ENCODE measurements around the gene LEUTX.
A peak's percentile ranks its signal among the peaks of the same experiment; 100 is the strongest.
"Not testable (repeated sequence)": the region's sequence is repeated elsewhere in the genome, so short reads cannot be mapped to it uniquely, and the experiment has no call there.

LEUTX gene, protein sequence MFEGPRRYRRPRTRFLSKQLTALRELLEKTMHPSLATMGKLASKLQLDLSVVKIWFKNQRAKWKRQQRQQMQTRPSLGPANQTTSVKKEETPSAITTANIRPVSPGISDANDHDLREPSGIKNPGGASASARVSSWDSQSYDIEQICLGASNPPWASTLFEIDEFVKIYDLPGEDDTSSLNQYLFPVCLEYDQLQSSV

DNA sequence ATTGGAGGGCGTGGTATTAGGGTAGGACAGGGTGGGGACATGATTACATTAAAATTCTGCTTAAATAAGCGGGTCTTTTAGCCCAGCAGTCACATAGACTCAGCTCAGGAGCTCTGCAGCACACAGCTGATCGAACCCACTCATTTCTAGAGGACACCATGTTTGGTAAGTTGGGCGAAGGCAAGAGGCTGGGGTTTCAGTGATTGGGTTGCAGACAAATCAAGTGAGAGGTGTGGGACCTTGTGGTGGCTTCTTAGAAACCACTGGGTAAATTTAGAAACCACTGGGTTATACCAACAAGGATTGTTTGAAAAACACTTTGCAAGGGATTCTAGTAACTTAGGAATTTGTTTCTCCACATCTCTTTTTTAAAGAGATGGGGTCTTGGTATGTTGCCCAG is at the start of gene LEUTX:
LEUTX (plus strand) TSS at position 92 of the 400 bp plus-strand sequence; CDS start at position 159, 67 bp downstream.
- no peak for DNase-seq

DNA sequence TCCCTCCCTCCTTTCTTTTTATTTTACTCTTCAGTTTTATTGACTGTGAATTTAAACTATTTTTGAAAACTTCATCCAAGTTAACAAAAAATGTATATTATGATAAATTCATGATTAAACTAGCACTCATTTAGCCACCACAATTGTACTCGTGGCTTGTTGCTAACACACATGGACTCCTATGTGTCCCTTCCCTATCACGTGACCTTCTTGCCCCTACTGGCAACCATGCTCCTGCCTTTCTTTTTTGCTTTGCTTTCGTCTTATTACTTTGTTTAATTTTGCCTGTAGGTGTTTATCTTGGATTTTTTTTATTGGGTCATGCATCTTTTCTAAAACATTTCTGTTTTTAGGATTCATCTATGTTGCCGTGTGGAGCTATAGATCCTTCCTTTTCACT is 49.1 kb upstream of the LEUTX start:
- no peak for DNase-seq

DNA sequence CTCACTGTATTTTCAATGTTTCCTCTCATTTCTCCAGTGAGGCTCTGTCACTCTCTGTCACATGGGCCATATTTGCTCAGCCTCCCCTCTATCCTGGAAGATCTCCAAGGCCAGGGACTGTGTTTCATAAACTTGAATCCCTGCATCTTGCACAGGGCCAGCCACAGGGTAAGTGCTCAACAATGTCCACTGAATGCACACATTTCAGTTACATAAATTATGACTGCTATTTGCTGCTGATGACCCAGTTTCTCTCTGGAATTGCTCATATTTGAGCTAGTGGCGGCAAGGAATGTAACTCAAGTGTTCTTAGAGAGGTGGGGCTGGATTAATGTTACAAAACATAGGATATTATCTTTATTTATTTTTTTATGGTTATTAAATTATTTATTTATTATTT is 47.0 kb upstream of the LEUTX start:
- no peak for DNase-seq

DNA sequence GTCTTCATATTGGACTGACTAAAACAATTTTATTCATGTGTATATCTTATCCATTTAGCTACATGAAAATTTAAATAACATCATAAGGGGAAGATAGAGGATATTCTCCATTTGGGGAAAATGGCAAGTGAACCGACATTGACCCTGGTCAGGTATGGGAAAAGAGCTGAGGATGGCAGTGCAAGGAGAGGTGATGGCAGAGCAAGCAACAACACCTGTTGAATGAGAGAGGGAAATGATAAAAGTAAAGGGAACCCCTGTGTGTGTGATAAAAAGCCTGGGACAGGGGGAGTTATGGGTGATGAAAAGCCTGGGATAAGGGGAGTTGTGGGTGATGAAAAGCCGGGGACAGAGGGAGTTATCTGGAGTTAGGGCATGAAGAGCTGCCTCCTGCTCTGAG is 44.8 kb upstream of the LEUTX start:
- DNase-seq: no peak

DNA sequence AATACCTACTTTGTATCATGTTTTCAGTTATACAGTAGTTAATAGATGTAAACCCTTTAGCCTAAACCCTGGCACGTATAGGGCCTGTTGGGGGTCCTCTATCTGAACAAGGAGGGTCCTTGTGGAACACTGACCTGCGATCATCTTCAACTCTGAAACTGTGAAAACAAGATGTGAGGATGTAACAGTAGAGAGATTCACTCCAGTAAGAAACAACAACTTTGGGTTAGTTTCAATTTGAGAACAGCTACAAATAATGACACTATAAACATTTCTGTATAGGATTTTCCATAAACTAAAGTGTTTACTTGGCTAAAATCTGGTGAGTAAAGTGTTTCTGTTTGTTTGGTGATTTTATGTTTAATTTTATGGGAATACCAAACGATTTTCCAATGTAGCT is 43.0 kb upstream of the LEUTX start:
- no peak for DNase-seq

DNA sequence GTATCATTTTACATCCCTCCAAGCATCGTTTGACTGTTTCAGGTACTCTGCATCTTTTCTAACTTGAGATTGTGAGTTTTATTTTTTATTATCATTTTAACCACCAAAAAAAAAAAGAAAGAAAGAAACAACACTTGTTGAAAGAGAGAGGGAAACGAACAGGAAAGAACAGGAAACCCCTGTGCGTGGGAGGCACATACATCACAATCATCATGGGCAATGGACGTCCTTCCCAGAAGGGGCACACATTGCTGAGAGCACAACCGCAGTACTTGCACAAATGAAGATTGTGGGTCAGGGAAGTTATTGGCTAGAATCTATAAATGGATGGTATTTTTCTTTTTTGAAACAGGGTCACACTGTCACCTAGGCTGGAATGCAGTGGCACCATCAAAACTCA is 42.6 kb upstream of the LEUTX start:
- no peak for DNase-seq

DNA sequence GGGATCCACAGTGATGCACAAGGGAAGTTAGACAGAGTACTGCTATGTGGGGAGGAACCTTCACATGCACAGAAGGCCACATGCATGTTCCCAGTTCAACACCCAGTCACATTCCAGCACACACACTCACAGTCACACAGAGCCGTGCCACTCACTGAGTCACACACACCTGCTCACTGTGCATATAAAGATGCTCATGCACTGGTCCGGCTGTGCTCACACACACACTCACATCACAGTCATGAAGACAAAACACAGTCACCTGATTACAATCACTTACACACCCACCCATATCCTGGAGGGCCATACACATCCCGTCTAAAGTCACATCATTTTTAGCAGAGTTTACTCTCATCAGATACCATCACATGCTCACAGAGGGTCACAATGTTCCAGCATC is 41.3 kb upstream of the LEUTX start:
- no peak for DNase-seq

DNA sequence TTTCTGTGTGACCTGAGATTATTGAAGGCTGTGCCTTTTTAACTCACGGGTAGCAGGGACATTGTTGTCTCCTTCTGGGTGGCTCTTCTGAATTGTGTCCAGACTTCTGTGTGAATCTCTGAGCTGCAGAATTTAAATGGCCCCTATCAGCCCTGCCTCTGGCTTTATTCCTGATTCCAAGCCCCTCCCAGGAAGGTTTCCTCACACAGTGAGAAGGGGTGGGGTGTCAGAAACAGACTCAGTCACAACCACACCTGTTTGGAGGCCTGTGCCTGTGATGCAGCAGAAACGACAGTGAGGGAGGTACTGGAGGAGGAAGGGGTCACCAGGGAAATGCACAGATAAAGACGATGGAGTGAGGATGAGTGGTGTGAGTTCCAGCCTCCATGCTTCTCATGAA is 40.8 kb upstream of the LEUTX start, which contains the start of gene CLC:
CLC (minus strand) TSS at position 139 of the 400 bp plus-strand sequence; CDS start at position 62, 77 bp downstream.
- no peak for DNase-seq

DNA sequence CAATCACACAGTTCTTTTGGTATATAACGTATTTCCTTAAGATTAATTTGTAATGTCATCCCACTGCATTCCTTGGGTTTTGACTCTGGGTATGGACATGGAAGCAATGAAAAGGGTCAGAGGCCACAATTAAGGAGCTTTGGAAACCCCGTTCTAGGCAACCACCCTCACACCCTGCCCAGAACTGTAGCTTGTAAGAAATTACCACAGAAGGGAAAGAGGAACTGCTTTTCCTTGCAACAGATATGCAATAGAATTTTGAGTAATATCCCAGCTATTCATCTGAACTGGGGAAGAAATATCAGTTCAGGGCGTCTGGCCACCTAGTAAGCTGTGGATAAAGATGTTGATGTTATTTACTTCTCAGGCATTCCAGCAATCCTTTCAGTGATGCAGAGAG is 39.8 kb upstream of the LEUTX start:
- no peak for DNase-seq

DNA sequence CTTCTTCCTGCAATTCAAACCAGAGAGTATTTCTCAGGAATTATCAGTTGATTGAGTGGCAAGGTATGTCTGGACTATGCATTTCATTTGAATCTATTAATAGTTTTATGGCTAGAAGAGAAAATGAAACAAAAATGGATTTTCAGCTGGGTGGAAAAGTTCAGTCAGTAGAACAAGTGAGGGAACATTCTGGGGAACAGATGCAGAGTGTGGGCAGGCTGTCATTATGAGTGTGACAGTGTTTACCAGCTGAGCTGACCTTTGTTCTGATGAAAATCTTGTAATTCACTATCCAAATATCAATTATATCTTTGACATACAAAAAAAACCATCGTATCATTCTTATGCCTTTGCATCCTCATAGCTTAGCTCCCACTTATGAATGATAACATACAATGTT is 38.3 kb upstream of the LEUTX start:
- DNase-seq: no peak

DNA sequence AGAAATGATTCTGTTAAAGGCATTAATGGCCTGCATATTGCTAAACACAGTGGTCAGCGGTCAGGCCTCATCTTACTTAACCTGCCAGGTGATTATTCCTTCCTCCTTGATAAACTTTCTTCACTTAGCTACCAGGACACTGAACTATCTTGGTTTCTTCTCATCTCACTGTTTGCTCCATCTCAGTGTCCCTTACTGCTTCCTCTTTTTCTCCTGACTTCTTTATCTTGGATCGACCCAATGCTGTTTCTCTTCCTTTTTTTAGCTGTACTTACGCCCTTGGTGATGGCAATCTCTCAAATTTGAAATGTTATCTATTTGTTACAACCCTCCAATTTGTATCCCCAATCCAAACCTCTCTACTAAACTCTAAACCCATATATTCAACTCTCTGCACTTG is 33.0 kb upstream of the LEUTX start:
- no peak for DNase-seq

DNA sequence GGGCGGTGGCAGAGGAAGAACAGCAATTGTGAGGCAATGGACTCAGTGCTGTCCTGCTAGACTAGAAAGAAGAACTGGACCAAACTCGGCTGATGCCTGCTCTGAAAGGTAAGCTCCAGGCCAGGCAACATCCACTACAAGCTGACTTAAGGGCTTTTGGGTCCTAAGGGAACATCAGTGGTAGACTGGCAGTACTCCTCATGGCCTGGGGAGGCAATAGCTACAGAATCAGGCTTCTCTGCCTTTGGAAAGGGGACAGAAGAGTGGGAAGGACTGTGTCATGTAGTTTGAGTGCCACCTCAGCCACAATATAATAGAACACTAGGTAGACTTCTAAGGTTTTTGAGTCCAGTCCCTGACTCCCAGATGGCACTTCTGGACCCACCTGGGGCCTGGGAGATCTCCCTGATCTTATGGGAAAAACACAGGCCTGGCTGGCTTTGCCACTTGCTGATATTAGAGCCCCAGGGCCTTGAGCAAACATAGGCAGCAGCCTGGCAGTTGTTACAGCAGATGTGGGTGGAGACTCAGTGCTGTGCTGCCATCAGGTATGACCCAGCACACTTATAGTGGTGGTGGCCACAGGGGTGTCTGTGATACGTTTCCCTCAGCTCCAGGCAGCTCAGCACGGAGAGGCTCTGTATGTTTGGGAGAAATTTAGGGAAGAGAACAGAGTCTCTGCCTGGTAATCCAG is 31.7 kb upstream of the LEUTX start:
- no peak for DNase-seq

DNA sequence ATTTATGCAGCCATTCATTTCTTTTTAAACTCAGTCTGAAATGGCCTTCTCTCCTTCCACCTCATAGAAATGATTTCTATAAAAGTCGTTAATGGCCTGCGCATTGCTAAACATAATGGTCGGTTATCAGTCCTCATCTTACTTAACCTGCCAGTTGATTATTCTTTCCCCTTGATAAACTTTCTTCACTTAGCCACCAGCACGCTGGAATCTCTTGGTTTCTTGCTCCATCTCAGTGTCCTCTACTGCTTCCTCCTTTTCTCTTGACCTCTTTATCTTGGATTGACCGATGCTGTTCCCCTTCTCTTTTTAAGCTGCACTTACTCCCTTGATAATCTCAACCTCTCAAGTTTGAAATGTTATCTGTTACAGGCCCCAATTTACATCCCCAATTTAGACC is 28.7 kb upstream of the LEUTX start:
- DNase-seq: no peak

DNA sequence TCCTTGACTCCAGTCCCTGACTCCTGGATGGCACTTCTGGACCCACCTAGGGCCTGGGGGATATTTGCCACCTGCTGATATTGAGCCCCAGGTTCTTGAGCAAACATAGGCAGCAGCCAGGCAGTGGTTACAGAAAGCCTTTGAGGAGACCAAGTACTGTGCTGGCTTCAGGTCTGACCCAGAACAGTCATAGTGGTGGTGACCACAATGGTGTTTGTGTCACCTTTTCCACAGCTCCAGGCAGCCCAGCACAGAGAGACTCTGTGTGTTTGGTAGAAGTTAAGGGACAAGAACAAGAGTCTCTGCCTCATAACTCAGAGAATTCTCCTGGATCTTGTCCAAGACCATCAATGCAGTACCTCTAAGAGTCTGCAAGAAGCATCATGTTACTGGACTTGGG is 26.3 kb upstream of the LEUTX start:
- DNase-seq: no peak

DNA sequence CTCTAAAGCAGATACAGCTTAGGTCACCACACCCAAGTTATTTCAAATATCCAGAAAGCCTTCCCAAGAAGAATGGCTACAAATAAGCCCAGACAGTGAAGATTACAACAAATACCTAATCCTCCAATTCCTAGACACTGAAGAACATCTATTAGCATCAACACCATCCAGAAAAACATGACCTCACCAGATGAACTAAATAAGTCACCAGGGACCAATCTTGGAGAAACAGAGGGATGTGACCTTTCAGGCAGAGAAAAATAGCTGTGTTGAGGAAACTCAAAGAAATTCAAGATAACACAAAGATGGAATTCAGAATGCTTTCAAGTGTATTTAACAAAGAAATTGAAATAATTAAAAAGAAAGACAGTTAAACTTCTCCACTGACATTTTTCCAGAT is 25.9 kb upstream of the LEUTX start:
- no peak for DNase-seq

DNA sequence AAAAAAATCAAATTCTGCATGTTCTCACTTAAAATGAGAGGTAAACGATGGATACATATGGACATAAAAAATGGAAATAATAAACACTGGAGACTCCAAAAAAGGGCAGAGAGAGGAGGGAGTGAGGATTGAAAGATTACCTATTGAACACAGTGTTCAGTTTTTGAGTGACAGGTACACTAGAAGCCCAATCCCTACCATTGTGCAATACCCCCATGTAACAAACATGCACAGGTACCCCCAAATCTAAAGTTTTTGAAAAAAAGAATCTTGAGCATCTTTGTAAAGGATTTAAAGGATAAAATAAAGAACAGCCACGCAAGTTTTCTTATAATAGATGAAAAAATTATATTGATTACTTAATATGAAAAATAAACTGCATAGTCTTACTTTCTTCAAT is 24.1 kb upstream of the LEUTX start:
- no peak for DNase-seq

DNA sequence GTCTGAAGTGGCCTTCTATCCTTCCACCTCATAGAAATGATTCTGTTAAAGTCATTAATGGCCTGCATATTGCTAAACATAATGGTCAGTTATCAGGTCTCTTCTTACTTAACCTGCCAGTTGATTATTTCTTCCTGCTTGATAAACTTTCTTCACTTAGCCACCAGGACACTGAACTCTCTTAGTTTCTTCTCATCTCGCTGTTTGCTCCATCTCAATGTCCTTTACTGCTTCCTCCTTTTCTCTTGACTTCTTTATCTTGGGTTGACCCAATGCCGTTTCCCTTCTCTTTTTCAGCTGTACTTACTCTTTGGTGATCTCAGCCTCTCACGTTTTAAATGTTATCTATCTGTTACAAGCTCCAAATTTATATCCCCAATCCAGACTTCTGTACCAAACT is 23.7 kb upstream of the LEUTX start:
- no peak for DNase-seq

DNA sequence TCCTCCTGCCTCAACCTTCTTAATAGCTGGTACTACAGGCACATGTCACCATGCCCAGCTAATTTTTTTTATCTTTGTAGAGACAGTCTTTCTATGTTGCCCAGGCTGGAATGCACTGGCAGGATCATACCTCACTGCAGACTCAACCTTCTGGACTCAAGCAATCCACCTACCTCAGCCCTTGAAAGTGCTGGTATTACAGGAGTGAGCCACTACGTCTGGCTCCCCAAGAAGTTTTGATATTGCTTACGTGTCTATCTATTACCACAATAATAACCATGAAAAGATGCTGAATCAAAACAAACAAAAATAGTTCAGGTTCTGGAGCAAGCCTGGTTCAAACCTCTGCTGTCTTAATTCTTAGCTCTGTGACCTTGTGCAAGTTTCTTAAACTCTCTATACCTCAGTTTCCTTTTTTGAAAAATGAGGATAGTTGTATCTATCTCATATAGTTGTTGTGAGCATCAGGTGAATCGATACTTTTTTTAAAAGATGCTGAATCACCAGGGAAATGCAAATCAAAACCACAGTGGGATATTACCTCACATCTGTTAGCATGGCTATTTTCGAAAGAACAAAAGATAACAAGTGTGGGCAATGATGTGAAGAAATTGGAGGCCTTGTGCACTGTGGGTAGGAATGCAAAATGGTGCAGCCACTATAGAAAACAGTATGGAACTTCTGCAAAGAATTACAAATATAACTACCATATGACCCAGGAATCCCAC is 19.0 kb upstream of the LEUTX start:
- DNase-seq: no peak

DNA sequence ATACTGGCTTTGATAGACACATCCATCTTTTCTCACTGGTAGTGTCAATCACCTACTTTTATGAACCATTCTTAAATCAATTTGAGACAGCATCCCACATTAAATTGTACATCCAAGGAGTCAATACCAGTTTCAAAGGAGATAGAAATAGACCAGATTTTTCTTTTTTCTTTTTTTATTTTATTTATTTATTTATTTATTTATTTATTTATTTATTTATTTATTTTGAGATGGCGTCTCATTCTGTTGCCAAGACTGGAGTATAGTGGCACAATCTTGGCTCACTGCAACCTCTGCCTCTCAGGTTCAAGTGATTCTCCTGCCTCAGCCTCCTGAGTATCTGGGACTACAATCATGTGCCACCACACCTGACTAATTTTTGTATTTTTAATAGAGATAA is 16.8 kb upstream of the LEUTX start:
- DNase-seq: not testable (repeated sequence)

DNA sequence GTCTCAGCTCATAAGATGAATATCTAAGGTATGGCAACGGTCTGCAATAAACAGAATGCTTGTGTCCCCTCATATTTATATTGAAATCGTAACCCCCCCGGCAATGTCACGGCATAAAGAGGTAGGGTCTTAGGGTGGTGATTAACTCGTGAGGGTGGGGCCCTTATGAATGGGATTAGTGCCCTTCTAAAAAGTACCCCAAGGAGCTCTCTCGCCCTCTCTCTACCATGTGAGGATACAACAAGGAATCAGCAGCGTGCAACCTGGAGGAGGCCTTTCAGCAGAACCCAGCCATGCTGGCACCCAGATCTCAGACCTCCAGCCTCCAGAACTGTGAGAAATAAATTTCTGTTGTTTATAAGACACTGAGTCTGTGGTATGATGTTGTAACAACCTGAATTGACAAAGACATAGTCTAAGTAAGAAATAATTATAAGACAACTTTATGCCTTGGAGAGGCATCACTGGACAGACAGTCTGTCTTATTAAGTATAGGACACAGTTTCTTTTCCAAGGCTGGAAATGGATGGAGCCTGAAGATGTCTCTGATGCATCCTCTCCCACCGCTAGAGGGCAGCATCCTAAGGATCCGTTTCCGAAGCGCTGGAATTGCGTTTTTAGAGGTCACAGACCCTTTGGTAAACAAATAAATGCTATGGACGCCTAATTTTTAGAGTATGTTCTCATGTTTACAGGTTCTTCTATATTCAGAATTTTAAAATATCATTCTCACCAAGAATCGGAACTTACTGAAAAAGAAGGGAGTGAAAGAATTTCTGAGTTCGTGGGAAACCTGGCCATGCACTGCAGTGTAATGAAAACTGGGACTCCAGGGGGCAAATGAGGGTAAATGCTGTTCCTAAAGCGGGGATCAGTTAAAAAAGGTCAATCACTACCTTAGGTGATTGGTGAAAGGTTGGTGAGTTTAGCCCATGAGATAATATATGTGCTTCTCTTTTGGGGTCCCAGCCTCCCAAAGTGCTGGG is 13.3 kb upstream of the LEUTX start:
- DNase-seq: peak; percentile 46

DNA sequence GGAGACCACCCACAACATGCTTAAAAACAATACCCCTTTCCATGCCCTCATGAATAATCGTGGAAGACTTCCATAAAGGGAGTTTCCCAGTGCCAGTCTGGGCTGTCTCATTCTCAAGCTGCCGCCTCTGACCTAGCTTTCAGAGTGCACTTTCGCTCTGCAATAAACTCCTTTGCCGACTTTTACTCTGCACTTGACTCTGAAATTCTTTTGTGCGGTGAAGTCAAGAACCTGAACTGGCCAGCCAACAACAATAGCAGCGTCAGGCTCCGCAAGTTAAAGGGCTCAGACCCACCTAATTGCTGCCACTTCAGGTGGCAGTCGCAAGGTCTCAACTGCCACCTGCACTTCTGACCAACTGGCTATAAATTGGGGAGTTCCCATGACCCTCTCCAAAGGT is 10.3 kb upstream of the LEUTX start:
- no peak for DNase-seq

DNA sequence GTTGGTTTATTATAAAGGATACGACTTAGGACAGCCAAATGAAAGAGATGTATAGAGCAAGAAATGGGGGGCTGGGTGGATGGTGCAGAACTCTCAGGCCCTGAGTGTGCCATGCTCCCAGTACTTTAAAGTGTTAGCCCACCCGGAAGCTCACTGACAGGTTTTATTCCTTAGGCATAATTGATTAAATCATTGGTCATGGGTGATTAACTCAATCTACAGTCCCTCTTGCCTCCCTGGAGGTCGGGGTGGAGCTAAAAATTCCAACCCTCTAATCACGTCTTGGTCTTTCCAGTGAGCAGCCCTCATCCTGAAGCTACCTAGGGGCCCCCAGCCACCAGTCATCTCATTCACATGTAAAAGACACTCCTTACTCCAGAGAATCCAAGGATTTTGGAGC is 9.9 kb upstream of the LEUTX start:
- no peak for DNase-seq

DNA sequence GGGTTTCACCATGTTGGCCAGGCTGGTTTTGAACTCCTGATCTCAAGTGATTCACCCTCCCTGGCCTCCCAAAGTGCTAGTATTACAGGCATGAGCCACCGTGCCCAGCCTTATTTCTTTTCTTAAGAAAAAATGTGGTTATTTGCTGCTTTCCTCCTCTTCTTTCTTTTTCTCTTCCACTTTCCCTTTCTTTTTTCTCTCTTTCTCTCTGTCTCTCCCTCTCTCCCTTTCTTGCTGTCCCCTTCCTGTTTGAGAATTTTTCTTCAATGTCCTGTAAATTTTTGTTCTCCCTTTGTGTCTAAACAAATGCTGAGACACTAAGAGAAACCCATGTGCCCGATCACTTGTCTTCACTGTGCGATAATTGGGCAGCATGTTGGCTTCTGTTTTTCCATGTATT is 2.2 kb downstream of the LEUTX start:
- no peak for DNase-seq
